IMR-90 (cell line): ENCODE results near the gene SEMA3E. TPM values are rescaled to one million over a fixed set of nuclear protein-coding genes. Genes with fewer than 3 reads are reported as not detected.

ENCODE experiments used
- ATAC-seq: fragments of 200-7000 bp; cut with Tn5 transposase; 2 replicates; pipeline ENCODE4 v1.9.1; 2020; ENCODE audit warnings: low read depth, mild to moderate bottlenecking, moderate library complexity
- BruUV-seq: library from RNA; stranded (reverse); fragments of 400-500 nt; replicated peaks from 2 replicates; lab custom pipeline; 2021; lab: Mats Ljungman, UMichigan
- CTCF ChIA-PET: fragments of 300-600 bp; formaldehyde crosslinking; extraction: SDS; loops from one replicate; lab custom pipeline; 2021; ENCODE audit warnings: antibody characterized with exemption; lab: Yijun Ruan, JAX
- POLR2A ChIA-PET: fragments of 300-600 bp; sonication (Branson Sonifier 250); formaldehyde crosslinking; loops from one replicate; lab custom pipeline; 2022; ENCODE audit warnings: antibody characterized with exemption; ENCODE audit not compliant: unreplicated experiment; lab: Charles Lee
- DNase-seq: peaks from one replicate; pipeline ENCODE4 v3.0.0; 2013
- H2AFZ ChIP-seq: replicated peaks from 2 replicates; pipeline ENCODE3; 2013; ENCODE audit warnings: low read length, mild to moderate bottlenecking; ENCODE audit not compliant: poor library complexity
- H2AK5ac ChIP-seq: 2 replicates; pipeline ENCODE4 v1.6.1; 2013; ENCODE audit warnings: low read depth, low read length, inconsistent platforms
- H2AK9ac ChIP-seq: replicated peaks from 2 replicates; pipeline ENCODE3; 2013; ENCODE audit warnings: mild to moderate bottlenecking, low read depth, low read length, moderate library complexity; ENCODE audit not compliant: poor library complexity
- H2BK120ac ChIP-seq: 2 replicates; pipeline ENCODE4 v1.6.1; 2013; ENCODE audit warnings: low read depth, low read length, inconsistent platforms
- H2BK15ac ChIP-seq: 3 replicates; pipeline ENCODE4 v1.6.1; 2013; ENCODE audit warnings: low read depth, low read length, inconsistent platforms
- H2BK20ac ChIP-seq: 2 replicates; pipeline ENCODE4 v1.6.1; 2013; ENCODE audit warnings: low read depth, mild to moderate bottlenecking, inconsistent platforms, low read length, moderate library complexity
- H2BK5ac ChIP-seq: 2 replicates; pipeline ENCODE4 v1.6.1; 2013; ENCODE audit warnings: mild to moderate bottlenecking, low read depth, low read length, inconsistent platforms; ENCODE audit not compliant: poor library complexity, severe bottlenecking
- H3K14ac ChIP-seq: replicated peaks from 2 replicates; pipeline ENCODE4 v1.6.1; 2013; ENCODE audit warnings: low read depth, low read length, inconsistent platforms
- H3K18ac ChIP-seq: 2 replicates; pipeline ENCODE4 v1.6.1; 2013; ENCODE audit warnings: low read depth, low read length, control low read depth
- H3K23ac ChIP-seq: 2 replicates; pipeline ENCODE4 v1.6.1; 2013; ENCODE audit warnings: low read depth, low read length, inconsistent platforms
- H3K27ac ChIP-seq: 2 replicates; pipeline ENCODE4 v1.5.1; 2013; ENCODE audit warnings: mild to moderate bottlenecking, control low read depth, low read length; ENCODE audit not compliant: insufficient read depth
- H3K27me3 ChIP-seq: 2 replicates; pipeline ENCODE4 v1.6.1; 2013; ENCODE audit warnings: low read length; ENCODE audit not compliant: control insufficient read depth, insufficient read depth
- H3K36me3 ChIP-seq: 2 replicates; pipeline ENCODE4 v1.6.1; 2013; ENCODE audit warnings: low read length, mixed read lengths; ENCODE audit not compliant: control insufficient read depth, insufficient read depth
- H3K4ac ChIP-seq: 2 replicates; pipeline ENCODE4 v1.6.1; 2013; ENCODE audit warnings: low read depth, low read length, inconsistent platforms
- H3K4me1 ChIP-seq: 2 replicates; pipeline ENCODE4 v1.6.1; 2013; ENCODE audit warnings: low read length, mixed read lengths; ENCODE audit not compliant: control insufficient read depth, insufficient read depth
- H3K4me2 ChIP-seq: 2 replicates; pipeline ENCODE4 v1.6.1; 2013; ENCODE audit warnings: low read depth, mild to moderate bottlenecking, control low read depth, low read length, moderate library complexity
- H3K4me3 ChIP-seq: 2 replicates; pipeline ENCODE4 v1.5.1; 2013; ENCODE audit warnings: low read depth, mild to moderate bottlenecking, control low read depth, low read length, moderate library complexity; ENCODE audit not compliant: insufficient read depth
- H3K56ac ChIP-seq: 2 replicates; pipeline ENCODE4 v1.6.1; 2013; ENCODE audit warnings: low read length, inconsistent platforms; ENCODE audit not compliant: insufficient read depth; ENCODE audit errors: extremely low read depth
- H3K79me1 ChIP-seq, 2 experiments: 2 replicates each; pipeline ENCODE4 v1.6.1; 2013; ENCODE audit warnings: low read length in 2 of 2, inconsistent platforms in 1 of 2, low read depth in 1 of 2
- H3K9ac ChIP-seq: 2 replicates; pipeline ENCODE4 v1.6.1; 2013; ENCODE audit warnings: low read depth, low read length, control low read depth
- H3K9me1 ChIP-seq: 2 replicates; pipeline ENCODE4 v1.6.1; 2013; ENCODE audit warnings: low read length, inconsistent platforms; ENCODE audit not compliant: insufficient read depth
- H3K9me3 ChIP-seq: 2 replicates; pipeline ENCODE4 v1.6.1; 2013; ENCODE audit warnings: low read length; ENCODE audit not compliant: control insufficient read depth, insufficient read depth
- H4K20me1 ChIP-seq: 2 replicates; pipeline ENCODE4 v1.6.1; 2013; ENCODE audit warnings: low read length, inconsistent platforms; ENCODE audit not compliant: insufficient read depth
- H4K5ac ChIP-seq: 2 replicates; pipeline ENCODE4 v1.6.1; 2013; ENCODE audit warnings: mild to moderate bottlenecking, low read depth, low read length, control low read depth
- H4K8ac ChIP-seq, 2 experiments: 2 replicates each; pipeline ENCODE4 v1.6.1; 2013; ENCODE audit warnings: low read depth in 2 of 2, low read length in 2 of 2, control low read depth in 1 of 2, inconsistent platforms in 1 of 2
- H4K91ac ChIP-seq: 2 replicates; pipeline ENCODE4 v1.6.1; 2013; ENCODE audit warnings: low read depth, low read length, inconsistent platforms; ENCODE audit not compliant: insufficient read depth
- BHLHE40 ChIP-seq: fragments of 150-350 bp; IDR thresholded peaks from 2 replicates; pipeline ENCODE4 v1.6.1; 2016; ENCODE audit warnings: mild to moderate bottlenecking, low read depth, low read length
- CEBPB ChIP-seq: IDR thresholded peaks from 2 replicates; pipeline ENCODE4 v1.6.1; 2012; ENCODE audit warnings: low read depth, low read length, improper control_type of control experiment
- CHD1 ChIP-seq: IDR thresholded peaks from 2 replicates; pipeline ENCODE4 v1.6.1; 2012; ENCODE audit warnings: low read depth, low read length, improper control_type of control experiment
- CTCF ChIP-seq: conservative IDR thresholded peaks from 2 replicates; pipeline ENCODE4 v1.5.1; 2012; ENCODE audit warnings: mild to moderate bottlenecking, low read depth, low read length, improper control_type of control experiment
- ELK1 ChIP-seq: fragments of 150-350 bp; IDR thresholded peaks from 2 replicates; pipeline ENCODE4 v1.6.1; 2016; ENCODE audit warnings: low read depth, mild to moderate bottlenecking, low read length, moderate library complexity, borderline replicate concordance
- FOS ChIP-seq: fragments of 150-350 bp; IDR thresholded peaks from 2 replicates; pipeline ENCODE4 v1.6.1; 2016; ENCODE audit warnings: low read depth, low read length
- MAFK ChIP-seq: IDR thresholded peaks from 2 replicates; pipeline ENCODE4 v1.6.1; 2012; ENCODE audit warnings: low read depth, low read length, improper control_type of control experiment
- MAZ ChIP-seq: IDR thresholded peaks from 2 replicates; pipeline ENCODE4 v1.6.1; 2012; ENCODE audit warnings: low read depth, mild to moderate bottlenecking, low read length, improper control_type of control experiment, moderate library complexity, borderline replicate concordance
- MXI1 ChIP-seq: IDR thresholded peaks from 2 replicates; pipeline ENCODE4 v1.6.1; 2012; ENCODE audit warnings: low read depth, mild to moderate bottlenecking, low read length, moderate library complexity, borderline replicate concordance
- NFE2L2 ChIP-seq: fragments of 150-350 bp; IDR thresholded peaks from 2 replicates; pipeline ENCODE4 v1.6.1; 2016; ENCODE audit warnings: low read depth, mild to moderate bottlenecking, low read length
- POLR2A ChIP-seq: IDR thresholded peaks from 2 replicates; pipeline ENCODE4 v1.6.1; 2012; ENCODE audit warnings: mild to moderate bottlenecking, low read depth, low read length
- RAD21 ChIP-seq: IDR thresholded peaks from 2 replicates; pipeline ENCODE4 v1.6.1; 2012; ENCODE audit warnings: low read length, improper control_type of control experiment
- RCOR1 ChIP-seq: IDR thresholded peaks from 2 replicates; pipeline ENCODE4 v1.6.1; 2012; ENCODE audit warnings: mild to moderate bottlenecking, low read length, improper control_type of control experiment; ENCODE audit not compliant: insufficient replicate concordance
- RFX5 ChIP-seq: IDR thresholded peaks from 2 replicates; pipeline ENCODE4 v1.8.0; 2012; ENCODE audit warnings: low read depth, mild to moderate bottlenecking, low read length, moderate library complexity
- SMC3 ChIP-seq: fragments of 150-350 bp; IDR thresholded peaks from 2 replicates; pipeline ENCODE4 v1.6.1; 2016; ENCODE audit warnings: low read depth, mild to moderate bottlenecking, antibody characterized with exemption, low read length, moderate library complexity
- USF2 ChIP-seq: fragments of 150-350 bp; IDR thresholded peaks from 2 replicates; pipeline ENCODE4 v1.6.1; 2017; ENCODE audit warnings: mild to moderate bottlenecking, antibody characterized with exemption, low read length, low read depth
- WGBS, 2 experiments: methylation state at CpG; one replicate each; pipeline versions ENCODE4 v1.1.5 to v1.1.7; 2013; ENCODE audit warnings: missing lambda C conversion rate in 2 of 2; ENCODE audit not compliant: insufficient read length in 1 of 2; ENCODE audit errors: extremely low coverage in 2 of 2; 5-methylcytosine and 5-hydroxymethylcytosine counted together
- dilution Hi-C: fragments of 300-500 bp; cut with HindIII; formaldehyde crosslinking; loops from one replicate; pipeline ENCODE4 v1.14.3; 2018; ENCODE audit warnings: low sequenced_read_pairs; ENCODE audit not compliant: unreplicated experiment
- in situ Hi-C: fragments of 300-500 bp; cut with MboI; formaldehyde crosslinking; loops from 3 replicates; pipeline ENCODE4 v1.14.3; 2019; ENCODE audit warnings: low sequenced_read_pairs, inconsistent platforms, mixed read lengths
- intact Hi-C: fragments of 100-400 bp; cut with micrococcal nuclease; formaldehyde crosslinking; loops from 2 replicates; pipeline ENCODE4 v1.10.0; 2022
- polyA plus RNA-seq, 3 experiments: library from polyadenylated mRNA; depleted of rRNA; stranded (reverse); fragments of >200 nt; gene quantifications; 2 replicates each; pipeline ENCODE4 v1.2.3, GENCODE V29; 2012; ENCODE audit warnings: low replicate concordance in 1 of 3
- total RNA-seq: library from RNA; depleted of rRNA; stranded (reverse); fragments of >200 nt; gene quantifications from 2 replicates; pipeline ENCODE4 v1.2.3, GENCODE V29; 2012

Gene SEMA3E
- total and polyA plus RNA-seq, 2 of the 4 experiments (the other 2 are of a cell fraction) = 0.31 to 0.72 TPM

DNA sequence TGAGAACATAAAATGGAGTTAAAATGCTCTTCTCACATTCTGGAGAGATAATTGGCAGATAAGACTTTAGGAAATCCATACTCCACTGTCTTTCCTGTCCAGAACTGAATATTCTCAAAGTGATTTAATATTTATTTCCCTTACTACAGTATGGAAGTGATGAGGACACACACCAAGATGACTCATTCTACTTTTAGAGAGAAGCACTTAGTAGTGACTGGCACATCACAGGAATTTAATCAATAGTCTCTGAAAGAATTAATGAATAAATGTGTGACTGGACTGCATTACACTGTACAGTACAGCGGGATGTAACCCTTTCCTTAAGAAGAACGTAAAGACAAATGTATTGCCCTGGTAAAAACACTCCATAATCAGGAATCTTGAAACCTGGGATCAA, 116.7 kb downstream of the SEMA3E start:
- no CpG with 5 or more reads among the region's 2 CpGs for WGBS, 2 experiments
- Histone ChIP-seq H3K4me1 (no peaks in the 10 kb centered on the region), H3K9me3 (no peaks in the 10 kb centered on the region), H3K9me1 (no peaks in the 10 kb centered on the region), H3K27me3 (no peaks in the 10 kb centered on the region; the same call in 1 of the 2 replicates), H3K36me3 (no peaks in the 10 kb centered on the region), H2AK5ac (no peak overlapping the region), H4K5ac (no peak overlapping the region), H2AK9ac (no peak overlapping the region), H4K20me1 (no peaks in the 10 kb centered on the region), H3K4me2 (no peak overlapping the region), H3K23ac (no peak overlapping the region), H3K4ac (no peak overlapping the region), H3K14ac (no peak overlapping the region), H3K27ac (no peak overlapping the region), H3K4me3 (no peak overlapping the region), H3K79me1 (no peaks in the 10 kb centered on the region), H2BK20ac (no peak overlapping the region), H2AFZ (no peak overlapping the region), H2BK15ac (no peak overlapping the region), H2BK5ac (no peak overlapping the region), H3K18ac (no peak overlapping the region), H3K56ac (no peak overlapping the region), H4K8ac (no peak overlapping the region), H2BK120ac (no peak overlapping the region), H4K91ac (no peak overlapping the region), H3K9ac (no peak overlapping the region)
- TF ChIP-seq SMC3 (no peak), CTCF (no peak), RAD21 (no peak), CHD1 (no peak), CEBPB (no peak), FOS (no peak), NFE2L2 (no peak), MAFK (no peak), BHLHE40 (no peak), RFX5 (no peak), ELK1 (no peak), MAZ (no peak), USF2 (no peak), RCOR1 (no peak), POLR2A (no peak), MXI1 (no peak)
- BruUV-seq = no TSS peak
- DNase-seq (peak; percentile 42), ATAC-seq (peak; percentile 61)
- ChIA-PET POLR2A (no interaction called here), CTCF (no interaction called here)
- dilution Hi-C loops (no loop called here), intact Hi-C loops (no loop called here), in situ Hi-C loops (no loop called here)
